ENCODE measurements around the gene MRPL55. TPM values are rescaled to one million over a fixed set of nuclear protein-coding genes. Genes with fewer than 3 reads are reported as not detected.
"Not testable (repeated sequence)": the region's sequence is repeated elsewhere in the genome, so short reads cannot be mapped to it uniquely, and the experiment has no call there.

Gene MRPL55
- total RNA-seq, 1 donor from 2014 or later: 82.8 TPM

DNA sequence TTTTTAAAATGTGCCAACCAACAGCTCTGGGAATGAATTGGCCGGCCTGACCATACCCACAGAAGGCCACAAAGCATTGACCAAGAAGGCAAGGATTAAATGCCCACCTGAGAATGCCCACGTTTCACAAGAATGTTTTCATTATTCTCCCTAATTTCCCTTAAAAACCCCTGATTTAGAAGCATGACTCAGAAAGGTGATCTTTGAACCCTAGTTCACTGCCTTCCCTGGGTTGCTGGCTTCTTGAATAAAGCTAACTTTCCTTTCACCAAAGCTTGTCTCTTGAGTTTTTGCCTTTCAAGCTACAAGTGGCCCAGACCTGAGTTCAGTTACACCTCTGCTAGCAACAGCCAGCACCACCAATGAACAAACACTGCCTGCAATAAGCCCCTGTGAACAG lies 14.4 kb upstream of the MRPL55 start:
- DNase-seq (ENCODE audit: low read depth): no peak

GRCh38 chr1:228122921-228123441 lies 13.9 kb upstream of the MRPL55 start:
- no peak for DNase-seq (ENCODE audit: low read depth)

- peak; percentile 15 for DNase-seq (ENCODE audit: low read depth)
Measured at GRCh38 chr1:228120857-228121489, 11.9 kb upstream of the MRPL55 start.

GRCh38 chr1:228120351-228120750 lies 11.3 kb upstream of the MRPL55 start:
- DNase-seq (ENCODE audit: low read depth): no peak

GRCh38 chr1:228118040-228118439 lies 8.9 kb upstream of the MRPL55 start:
- DNase-seq (ENCODE audit: low read depth): no peak

- no peak for DNase-seq (ENCODE audit: low read depth)
Measured at GRCh38 chr1:228117335-228117734, 8.2 kb upstream of the MRPL55 start.

DNA sequence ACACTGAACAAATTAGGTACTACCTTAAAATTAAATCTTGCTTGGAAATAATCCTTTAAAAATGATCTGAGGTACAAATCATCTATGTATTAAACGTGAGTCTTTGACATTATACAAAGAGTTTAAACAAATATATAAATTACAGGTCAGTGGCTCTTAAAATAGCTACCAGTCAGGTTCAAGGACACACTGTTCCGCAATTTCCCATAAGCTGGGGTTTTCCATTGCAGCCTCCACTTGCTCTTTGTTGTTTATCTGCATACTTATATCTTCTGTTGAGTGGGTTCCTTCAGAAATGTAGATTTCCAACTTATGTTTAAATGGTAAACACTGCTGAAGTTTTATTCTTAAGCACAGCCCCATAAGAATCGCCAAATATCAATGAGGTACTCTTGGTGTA lies 5.7 kb upstream of the MRPL55 start:
- no peak for DNase-seq (ENCODE audit: low read depth)

DNA sequence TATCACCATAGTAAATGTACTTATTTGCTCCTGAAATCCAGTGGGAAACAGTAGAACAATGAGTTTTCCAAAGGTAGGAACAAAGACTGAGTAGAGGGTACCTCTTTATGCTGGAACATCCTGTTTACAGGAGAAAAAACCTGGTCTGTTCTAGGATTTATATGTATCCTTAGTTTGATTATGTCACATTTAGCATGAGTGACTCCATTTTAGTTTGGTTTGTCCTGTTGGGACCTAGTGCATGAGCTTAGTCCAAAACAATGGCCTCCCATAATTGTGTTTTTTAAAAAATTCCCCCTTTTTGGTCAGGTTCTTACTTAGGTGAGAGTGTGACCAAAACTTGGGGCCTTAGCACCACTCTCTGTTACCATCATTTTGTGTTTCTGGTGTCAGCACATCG lies 3.5 kb upstream of the MRPL55 start:
- DNase-seq (ENCODE audit: low read depth): no peak

- no peak for DNase-seq (ENCODE audit: low read depth)
Measured at GRCh38 chr1:228112167-228112566, 3.1 kb upstream of the MRPL55 start.

DNA sequence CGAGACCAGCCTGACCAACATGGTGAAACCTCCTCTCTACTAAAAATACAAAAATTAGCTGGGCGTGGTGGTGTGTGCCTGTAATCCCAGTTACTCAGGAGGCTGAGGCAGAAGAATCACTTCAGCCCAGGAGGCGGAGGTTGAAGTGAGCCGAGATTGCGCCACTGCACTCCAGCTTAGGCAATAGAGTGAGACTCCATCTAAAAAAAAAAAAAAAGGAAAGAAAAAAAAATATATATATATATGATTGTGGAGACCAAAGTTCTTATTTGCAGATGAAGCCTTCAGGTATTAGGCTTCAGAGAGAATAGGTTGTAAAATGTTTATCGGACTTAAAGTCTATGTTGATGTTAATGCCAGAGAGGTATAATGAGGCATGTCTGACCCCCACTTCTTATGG lies 2.2 kb upstream of the MRPL55 start:
- not testable (repeated sequence) for DNase-seq (ENCODE audit: low read depth)

DNA sequence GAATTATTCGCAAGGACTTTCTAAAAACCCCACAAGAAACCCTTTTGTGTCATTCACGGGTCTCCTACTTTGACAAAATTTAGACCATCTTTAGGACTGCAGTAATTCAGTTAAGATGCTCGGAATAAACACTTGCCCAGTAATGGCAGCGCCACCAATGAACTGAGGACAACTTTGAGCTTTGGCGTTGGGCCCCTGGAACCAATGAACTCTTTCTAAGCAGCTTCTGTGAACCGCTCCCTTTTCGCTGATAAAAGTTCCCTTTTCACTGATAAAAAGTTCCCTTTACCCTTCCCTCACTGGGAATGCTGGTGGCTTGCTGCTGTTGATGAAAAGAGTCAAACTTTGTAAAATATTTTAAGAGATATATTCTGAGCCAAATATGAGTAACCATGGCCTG lies 1.5 kb upstream of the MRPL55 start:
- no peak for DNase-seq (ENCODE audit: low read depth)

DNA sequence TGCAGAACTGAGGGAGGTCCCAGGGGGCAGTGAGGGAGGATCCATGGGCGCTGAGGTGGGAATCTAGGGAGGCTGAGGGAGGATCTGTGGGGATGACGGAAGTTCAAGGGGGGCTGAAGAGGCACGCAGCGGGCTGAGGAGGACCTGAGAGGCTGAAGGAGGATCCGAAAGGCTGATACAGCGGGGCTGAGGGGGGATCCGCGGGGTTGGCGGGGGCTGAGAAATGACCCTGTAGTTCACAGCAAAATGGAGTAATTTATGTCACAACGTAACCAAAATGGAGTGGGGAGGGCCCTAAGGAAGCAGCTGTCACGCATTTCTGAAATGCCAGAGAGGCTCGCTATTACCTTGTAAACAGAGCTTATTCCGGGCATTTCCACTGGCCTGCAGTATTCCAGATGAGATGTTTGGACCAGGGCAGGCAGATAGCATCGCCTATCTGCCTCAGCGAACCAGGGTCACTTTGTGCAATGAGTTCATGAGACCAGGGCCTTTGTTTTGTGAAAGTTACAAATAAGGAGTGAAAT lies 926 bp upstream of the MRPL55 start:
- peak; percentile 69 for DNase-seq (ENCODE audit: low read depth)

GRCh38 chr1:228108742-228109072 lies 392 bp downstream of the MRPL55 start:
- DNase-seq (ENCODE audit: low read depth): no peak

DNA sequence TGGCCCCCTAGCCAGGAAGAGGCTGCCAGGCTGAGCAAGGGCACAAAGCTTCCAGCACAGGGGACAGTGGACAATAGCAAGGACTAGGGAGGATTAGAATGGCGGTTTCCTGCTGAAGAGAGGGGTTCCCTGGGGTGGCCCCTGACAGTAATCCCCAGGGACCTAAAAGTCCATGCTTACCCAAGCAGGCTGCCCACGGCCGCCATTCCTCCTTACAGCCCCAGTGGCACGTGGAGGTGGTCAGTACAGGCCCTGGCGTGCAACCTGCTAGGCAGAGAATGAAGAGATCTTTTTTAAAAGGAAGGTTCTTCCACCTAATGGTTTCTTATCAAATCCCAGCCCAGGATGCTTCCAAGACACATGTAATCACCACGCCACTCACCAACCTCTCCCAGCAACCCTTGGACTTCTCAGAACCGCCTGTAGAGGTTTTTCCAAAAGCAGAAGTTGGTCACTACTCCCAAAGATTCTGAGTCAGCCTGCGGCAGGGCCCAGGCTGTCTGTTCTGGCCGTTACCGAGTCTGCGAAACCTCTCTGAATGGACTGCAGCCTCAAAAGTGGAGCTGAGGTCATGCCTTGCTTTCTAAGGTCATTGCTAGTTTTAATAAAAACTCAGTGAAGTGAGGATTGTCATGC lies 926 bp downstream of the MRPL55 start:
- DNase-seq (ENCODE audit: low read depth): no peak

- DNase-seq (ENCODE audit: low read depth): no peak
Measured at GRCh38 chr1:228107636-228108035, 1.5 kb downstream of the MRPL55 start.

DNA sequence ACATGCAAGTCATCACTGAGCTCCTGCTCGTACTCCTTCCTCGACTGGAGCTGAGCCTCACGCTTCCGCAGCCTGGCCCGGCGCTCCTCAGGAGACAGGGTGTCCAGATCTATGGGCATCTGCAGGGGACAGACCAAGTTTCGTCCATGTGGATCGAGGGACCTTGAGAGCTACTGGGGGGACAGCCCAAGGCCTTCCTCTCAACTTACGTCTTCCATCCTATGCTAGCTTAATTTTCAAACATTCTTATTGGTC lies 2.4 kb downstream of the MRPL55 start:
- no peak for DNase-seq (ENCODE audit: low read depth)

DNA sequence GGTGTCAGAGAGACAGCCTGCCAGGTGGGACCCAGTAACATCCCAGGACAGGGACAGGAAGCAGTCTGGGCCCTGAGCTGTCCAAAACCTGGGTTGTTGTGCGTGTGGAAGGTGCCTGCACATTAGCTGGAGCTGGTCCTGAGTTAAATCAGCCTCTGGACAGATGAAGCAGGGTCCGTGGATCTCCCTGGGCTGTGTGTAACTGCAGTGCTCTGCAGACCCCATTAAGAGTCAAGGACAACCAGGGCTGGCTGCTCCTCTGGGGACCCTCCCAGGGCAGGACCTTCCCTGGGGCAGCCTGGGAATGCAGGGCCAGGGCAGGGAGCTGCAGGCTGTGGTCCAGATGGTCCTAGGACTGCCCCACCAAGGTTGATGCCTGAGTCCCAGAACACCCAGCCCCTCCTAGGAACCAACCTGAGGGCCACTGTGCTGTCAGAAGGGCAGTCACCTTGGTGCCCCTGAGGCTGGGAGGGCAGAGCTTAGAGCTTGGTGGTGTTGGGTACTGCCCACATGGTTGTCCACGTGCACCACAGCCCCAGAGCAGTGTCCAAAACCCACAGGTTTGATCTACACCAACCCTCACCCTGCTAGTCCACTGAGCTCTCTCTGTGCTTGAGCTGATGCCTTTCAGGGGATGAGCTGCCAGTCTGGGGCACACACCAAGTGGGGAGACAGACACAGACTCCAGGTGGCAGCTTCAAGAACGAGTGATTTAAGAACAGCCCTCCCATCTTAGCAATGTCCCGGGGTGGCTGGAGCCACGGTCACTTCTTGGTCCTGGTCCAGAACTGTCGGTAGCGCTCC lies 2.9 kb downstream of the MRPL55 start:
- DNase-seq (ENCODE audit: low read depth): no peak

GRCh38 chr1:228105270-228105995 lies 3.7 kb downstream of the MRPL55 start:
- no peak for DNase-seq (ENCODE audit: low read depth)

DNA sequence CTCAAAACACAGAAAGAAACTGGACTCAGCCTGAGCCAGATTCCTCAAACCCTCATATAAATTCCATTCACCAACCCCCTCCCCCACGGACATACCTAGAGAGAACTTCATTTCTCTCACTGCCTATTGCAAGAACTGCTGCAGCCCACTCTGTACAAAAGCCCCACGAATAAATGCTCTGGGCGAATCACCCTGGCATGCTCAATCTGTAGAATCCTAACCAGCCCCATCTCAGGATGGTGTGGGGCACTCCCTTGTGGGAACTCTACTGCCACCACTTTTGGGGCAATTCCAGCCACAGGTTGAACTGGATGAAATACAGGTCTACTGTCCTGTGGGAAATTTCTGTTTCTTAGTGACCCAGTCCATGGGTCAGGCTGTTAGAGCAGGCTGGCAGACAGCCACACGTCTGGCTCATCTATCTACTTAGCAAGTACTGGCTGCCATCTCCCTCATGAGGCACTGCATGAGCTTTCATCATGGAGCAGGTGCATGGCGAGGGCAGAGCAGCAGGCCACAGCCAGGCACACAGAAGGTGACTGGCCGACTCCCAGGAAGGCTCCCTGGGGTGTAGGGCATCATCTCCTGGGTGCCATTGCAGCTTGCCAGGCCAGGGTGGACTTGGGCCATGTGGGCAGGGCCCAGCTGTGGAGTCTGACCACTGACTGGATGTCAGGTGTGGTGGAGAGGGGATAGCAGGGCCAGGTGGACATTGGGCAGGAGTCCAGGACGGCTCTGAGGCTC lies 4.4 kb downstream of the MRPL55 start:
- DNase-seq (ENCODE audit: low read depth): no peak

GRCh38 chr1:228102791-228103620 lies 6.1 kb downstream of the MRPL55 start, which contains the start of gene C1orf35:
Gene C1orf35, minus strand, starts transcription at chr1:228103325. Its CDS starts 98 bp downstream, at chr1:228103227.
- peak; percentile 92 for DNase-seq (ENCODE audit: low read depth)
